ENCODE measurements around the gene FOXJ3.

GRCh38 chr1:42171679-42172266 is 163.3 kb downstream of the FOXJ3 start:
- no peak for TF ChIP-seq POLR2AphosphoS5 (IDR thresholded peaks at IDR 0.05; ENCODE audit: borderline replicate concordance, low read depth, low read length)
- no peak for TF ChIP-seq EZH2 (IDR thresholded peaks at IDR 0.05)
- TF ChIP-seq FOXP2 (optimal IDR thresholded peaks at IDR 0.05; ENCODE audit: control extremely low read depth, extremely low read length, insufficient read depth): no peak
